Measurements from ENCODE around the gene NDUFS3. TPM values are rescaled to one million over a fixed set of nuclear protein-coding genes. Genes with fewer than 3 reads are reported as not detected.

The NDUFS3 gene
- total and polyA plus RNA-seq, 8 donors = 28.6 to 210 (median 114) TPM

DNA sequence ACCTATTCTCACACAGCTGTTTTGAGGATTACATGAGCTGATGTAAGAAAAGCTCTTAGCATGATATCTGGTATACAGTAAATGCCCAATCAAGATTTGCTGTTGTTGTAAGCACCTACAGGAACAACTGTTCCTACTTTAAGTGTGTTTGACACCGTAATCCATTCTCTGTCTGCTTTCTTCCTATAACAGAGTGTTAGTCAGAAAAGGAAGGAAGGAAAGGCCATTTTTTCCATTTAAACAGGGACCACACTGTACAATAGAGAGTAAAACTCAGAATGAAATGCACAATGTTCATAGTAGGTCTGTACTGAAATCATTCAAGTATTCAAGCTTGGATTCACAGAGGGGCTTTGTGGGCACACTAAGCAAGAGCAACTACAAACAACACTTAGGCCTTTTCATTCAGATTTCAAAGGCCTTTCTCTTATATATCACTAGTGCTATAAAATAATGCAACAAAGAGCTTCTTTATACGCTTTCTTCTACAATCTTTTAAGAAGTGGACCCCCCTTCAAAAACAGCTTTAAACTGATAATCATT, 42.0 kb downstream of the NDUFS3 start:
- Histone ChIP-seq H3K36me3 (peaks cover 53 to 91% (median 89%) of the 10 kb centered on the region in 4 donors), H3K27ac (no peak overlapping the region), H3K4me3 (no peak overlapping the region), H3K9me3 (no peaks in the 10 kb centered on the region), H3K4me1 (peaks cover 0 to 11% (median 5%) of the 10 kb centered on the region in 4 donors), H3K27me3 (no peaks in the 10 kb centered on the region)
- WGBS, 5 donors = 80 to 94% (median 90%) methylated on average over 2 of the region's 2 CpGs
- intact Hi-C loops (cut with DNase I; ENCODE audit: low total_unique reads) = no loop called here
- no peak for DNase-seq
- TF ChIP-seq CTCF (IDR thresholded peaks at IDR 0.05) (no peak), EP300 (IDR thresholded peaks at IDR 0.05) (no peak), POLR2A (IDR thresholded peaks at IDR 0.05) (no peak), POLR2AphosphoS5 (IDR thresholded peaks at IDR 0.05) (no peak)

DNA sequence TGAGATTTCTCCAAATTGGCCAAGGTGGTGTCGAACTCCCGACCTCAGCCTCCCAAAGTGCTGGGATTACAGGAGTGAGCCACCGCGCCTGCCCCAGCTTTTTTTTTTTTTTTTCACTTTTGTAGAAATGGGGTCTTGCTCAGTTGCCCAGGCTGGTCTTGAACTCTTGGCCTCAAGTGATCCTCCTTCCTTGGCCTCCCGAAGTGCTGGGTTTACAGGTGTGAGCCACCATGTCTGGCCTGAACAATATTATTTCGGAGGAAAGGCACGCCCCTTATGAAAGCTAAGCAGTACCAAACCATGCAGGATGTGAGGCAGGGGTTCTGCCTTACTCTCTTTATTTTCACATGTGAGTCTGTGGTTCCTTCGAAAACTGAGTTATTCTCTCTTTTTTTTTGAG, 47.4 kb downstream of the NDUFS3 start:
- WGBS, 5 donors = 90 to 100% (median 97%) methylated on average over 8 of the region's 8 CpGs
- Histone ChIP-seq H3K4me1 (no peaks in the 10 kb centered on the region), H3K36me3 (peaks cover 56 to 100% (median 99%) of the 10 kb centered on the region in 4 donors)

DNA sequence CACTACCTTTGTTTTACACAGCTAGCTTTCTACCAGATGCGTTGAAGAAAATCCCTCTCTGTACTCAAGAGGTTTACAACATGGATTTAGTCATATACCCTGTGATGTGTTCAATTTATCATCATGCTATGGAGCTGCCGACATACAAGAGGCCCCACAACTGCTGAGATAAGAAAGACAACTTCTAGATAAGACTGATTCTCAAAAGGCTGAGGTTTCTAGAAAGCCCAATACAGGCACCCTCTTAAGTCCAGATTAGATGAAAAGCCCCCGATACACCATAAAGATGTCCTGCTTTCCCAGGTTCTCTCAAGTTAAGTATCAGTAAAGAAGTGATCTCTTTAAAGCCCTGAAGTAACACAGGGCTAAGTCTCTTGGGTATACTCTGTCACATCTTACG, 49.2 kb downstream of the NDUFS3 start:
- Histone ChIP-seq H3K36me3 (peaks cover 41 to 100% (median 99%) of the 10 kb centered on the region in 4 donors), H3K9me3 (no peaks in the 10 kb centered on the region), H3K27me3 (no peaks in the 10 kb centered on the region), H3K27ac (no peak overlapping the region), H3K4me3 (no peak overlapping the region), H3K4me1 (no peaks in the 10 kb centered on the region)
- no peak for DNase-seq
- intact Hi-C loops (cut with DNase I; ENCODE audit: low total_unique reads) = no loop called here
- TF ChIP-seq POLR2A (IDR thresholded peaks at IDR 0.05) = no peak
- TF ChIP-seq EP300 (IDR thresholded peaks at IDR 0.05) = no peak
- no peak for TF ChIP-seq CTCF (IDR thresholded peaks at IDR 0.05)
- 79 to 83% (median 81%) methylated on average over 4 of the region's 4 CpGs for WGBS, 5 donors

More for the DNA sequence above, 47.4 kb downstream of the NDUFS3 start:
- no peaks in the 10 kb centered on the region for H3K27me3 ChIP-seq
- no peak overlapping the region for H3K4me3 ChIP-seq
- no peak overlapping the region for H3K27ac ChIP-seq
- no peaks in the 10 kb centered on the region for H3K9me3 ChIP-seq
- no peak for DNase-seq
- intact Hi-C loops (cut with DNase I; ENCODE audit: low total_unique reads) = no loop called here
- no peak for TF ChIP-seq POLR2AphosphoS5 (IDR thresholded peaks at IDR 0.05)
- no peak for TF ChIP-seq EP300 (IDR thresholded peaks at IDR 0.05)
- no peak for TF ChIP-seq CTCF (IDR thresholded peaks at IDR 0.05)
- TF ChIP-seq POLR2A (IDR thresholded peaks at IDR 0.05) = no peak

- 62 to 72% (median 66%) methylated on average over 5 of the region's 5 CpGs for WGBS, 5 donors
- no peaks in the 10 kb centered on the region for H3K4me1 ChIP-seq
- intact Hi-C loops (cut with DNase I; ENCODE audit: low total_unique reads) = no loop called here
These were observed 52.6 kb downstream of the NDUFS3 start for GRCh38 chr11:47631473-47631872.

More at GRCh38 chr11:47631473-47631872, 52.6 kb downstream of the NDUFS3 start:
- H3K9me3 ChIP-seq = no peaks in the 10 kb centered on the region
- H3K36me3 ChIP-seq = peaks cover 41 to 100% (median 100%) of the 10 kb centered on the region in 4 donors
- TF ChIP-seq CTCF (IDR thresholded peaks at IDR 0.05) (no peak), POLR2A (IDR thresholded peaks at IDR 0.05) (no peak), EP300 (IDR thresholded peaks at IDR 0.05) (no peak), POLR2AphosphoS5 (IDR thresholded peaks at IDR 0.05) (no peak)
- no peak overlapping the region for H3K27ac ChIP-seq
- no peaks in the 10 kb centered on the region for H3K27me3 ChIP-seq
- H3K4me3 ChIP-seq = no peak overlapping the region
- no peak for DNase-seq

Small RNA genes lying within 50 kb of the gene (small RNA-seq; reads per million reads assigned to genes)
- 0 reads per million in 4 donors for gene RN7SL652P
- 0 reads per million in 4 donors for gene RNU5E-10P

Other genes with a start within 250 kb of the NDUFS3 start
- gene MYBPC3, start 226.4 kb upstream of the NDUFS3 start, total RNA-seq = 10 to 100 TPM in 1 of 5 donors, under 1 TPM in 2, not detected in 2; 0.72 to 15.6 (median 0.73) TPM
- 1 to 10 TPM; 1.0 to 3.4 (median 2.1) TPM for gene MYBPC3, start 226.4 kb upstream of the NDUFS3 start, polyA plus RNA-seq
- 1 to 10 TPM; 2.6 to 8.4 (median 7.0) TPM for gene SPI1, start 200.5 kb upstream of the NDUFS3 start, total RNA-seq
- gene SPI1, start 200.5 kb upstream of the NDUFS3 start, polyA plus RNA-seq = 10 to 100 TPM in 2 of 3 donors, 1 to 10 TPM in 1; 8.2 to 24.3 (median 15.3) TPM
- 100 to 1,000 TPM in 1 of 5 donors, 10 to 100 TPM in 3, 1 to 10 TPM in 1; 7.0 to 158 (median 24.8) TPM for gene SLC39A13, start 170.5 kb upstream of the NDUFS3 start, total RNA-seq
- gene SLC39A13, start 170.5 kb upstream of the NDUFS3 start, polyA plus RNA-seq = 10 to 100 TPM; 21.7 to 33.6 (median 27.1) TPM
- 100 to 1,000 TPM in 2 of 5 donors, 10 to 100 TPM in 2, 1 to 10 TPM in 1; 8.1 to 147 (median 65.9) TPM for gene PSMC3, start 152.6 kb upstream of the NDUFS3 start, total RNA-seq
- gene PSMC3, start 152.6 kb upstream of the NDUFS3 start, polyA plus RNA-seq = 100 to 1,000 TPM; 143 to 175 (median 145) TPM
- gene RAPSN, start 129.9 kb upstream of the NDUFS3 start, total RNA-seq = 1 to 10 TPM in 2 of 5 donors, not detected in 3; 1.1 to 1.2 TPM
- gene RAPSN, start 129.9 kb upstream of the NDUFS3 start, polyA plus RNA-seq = under 1 TPM in 1 of 3 donors, not detected in 2; 0.20 TPM
- 100 to 1,000 TPM in 2 of 5 donors, 10 to 100 TPM in 3; 39.7 to 206 (median 95.2) TPM for gene CELF1, start 25.9 kb upstream of the NDUFS3 start, total RNA-seq
- 10 to 100 TPM; 12.7 to 18.5 (median 17.7) TPM for gene CELF1, start 25.9 kb upstream of the NDUFS3 start, polyA plus RNA-seq
- gene PTPMT1, start 13.5 kb upstream of the NDUFS3 start, total RNA-seq = 100 to 1,000 TPM in 2 of 5 donors, 10 to 100 TPM in 3; 39.5 to 126 (median 80.6) TPM
- 10 to 100 TPM; 36.4 to 62.1 (median 55.2) TPM for gene PTPMT1, start 13.5 kb upstream of the NDUFS3 start, polyA plus RNA-seq
- gene KBTBD4, start 104 bp upstream of the NDUFS3 start, total RNA-seq = 10 to 100 TPM in 3 of 5 donors, 1 to 10 TPM in 2; 2.7 to 19.8 (median 16.2) TPM
- 10 to 100 TPM in 1 of 3 donors, 1 to 10 TPM in 2; 7.5 to 14.2 (median 8.0) TPM for gene KBTBD4, start 104 bp upstream of the NDUFS3 start, polyA plus RNA-seq
- gene FAM180B, start 7.6 kb downstream of the NDUFS3 start, total RNA-seq = 1 to 10 TPM in 1 of 5 donors, under 1 TPM in 1, not detected in 3; 0.37 to 1.2 TPM
- gene FAM180B, start 7.6 kb downstream of the NDUFS3 start, polyA plus RNA-seq = not detected
- 1 to 10 TPM in 3 of 5 donors, under 1 TPM in 1, not detected in 1; 0.87 to 8.4 (median 1.2) TPM for gene C1QTNF4, start 15.3 kb downstream of the NDUFS3 start, total RNA-seq
- 1 to 10 TPM in 2 of 3 donors, under 1 TPM in 1; 0.68 to 3.9 (median 2.7) TPM for gene C1QTNF4, start 15.3 kb downstream of the NDUFS3 start, polyA plus RNA-seq
- gene MTCH2, start 63.5 kb downstream of the NDUFS3 start, total RNA-seq = 10 to 100 TPM; 21.7 to 86.2 (median 49.6) TPM
- gene MTCH2, start 63.5 kb downstream of the NDUFS3 start, polyA plus RNA-seq = 10 to 100 TPM; 27.6 to 48.8 (median 37.2) TPM
- 10 to 100 TPM in 1 of 5 donors, 1 to 10 TPM in 1, under 1 TPM in 1, not detected in 2; 0.92 to 11.7 (median 9.9) TPM for gene AGBL2, start 136.3 kb downstream of the NDUFS3 start, total RNA-seq
- gene AGBL2, start 136.3 kb downstream of the NDUFS3 start, polyA plus RNA-seq = under 1 TPM in 2 of 3 donors, not detected in 1; 0.56 to 0.90 TPM
- gene FNBP4, start 188.3 kb downstream of the NDUFS3 start, total RNA-seq = 100 to 1,000 TPM in 4 of 5 donors, 10 to 100 TPM in 1; 96.2 to 487 (median 202) TPM
- 10 to 100 TPM; 10.6 to 29.4 (median 17.9) TPM for gene FNBP4, start 188.3 kb downstream of the NDUFS3 start, polyA plus RNA-seq